ENCODE data around the gene SLC26A5.

Gene SLC26A5

DNA sequence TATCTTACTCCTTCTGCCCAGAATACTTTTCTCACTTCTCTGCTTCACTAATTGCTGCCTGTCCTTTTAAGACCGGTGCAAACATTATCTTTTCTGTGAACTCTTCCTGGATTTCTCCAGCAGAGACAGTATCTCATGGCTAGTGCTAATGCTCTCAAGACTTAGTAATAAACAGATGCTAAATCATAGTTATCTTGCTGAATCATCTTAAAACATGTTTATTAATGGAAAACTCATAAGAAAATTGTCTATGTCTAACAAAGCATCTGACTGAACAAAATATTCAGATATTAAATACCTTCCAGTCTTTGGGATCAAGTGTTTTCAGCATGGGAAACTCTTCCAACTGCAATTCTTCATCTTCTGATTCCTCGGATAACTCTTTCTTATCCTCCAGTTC, 104.5 kb downstream of the SLC26A5 start:
- Histone ChIP-seq H3K36me3 (peaks cover 60% of the 10 kb centered on the region), H3K27me3 (ENCODE audit: insufficient read depth, low read depth, severe bottlenecking) (no peaks in the 10 kb centered on the region), H3K27ac (no peak overlapping the region), H3K9me3 (ENCODE audit: severe bottlenecking) (no peaks in the 10 kb centered on the region), H3K4me3 (ENCODE audit: low read depth, low read length) (no peak overlapping the region)
- DNase-seq: no peak
- TF ChIP-seq CTCF (IDR thresholded peaks at IDR 0.05; ENCODE audit: low read depth, low read length): no peak

GRCh38 chr7:103338864-103339263, 107.1 kb downstream of the SLC26A5 start:
- H3K36me3 ChIP-seq: peaks cover 81% of the 10 kb centered on the region

GRCh38 chr7:103336761-103337160, 109.2 kb downstream of the SLC26A5 start:
- Histone ChIP-seq H3K27me3 (ENCODE audit: insufficient read depth, low read depth, severe bottlenecking) (no peaks in the 10 kb centered on the region), H3K27ac (no peak overlapping the region), H3K9me3 (ENCODE audit: severe bottlenecking) (no peaks in the 10 kb centered on the region), H3K4me3 (ENCODE audit: low read depth, low read length) (no peak overlapping the region), H3K36me3 (peaks cover 69% of the 10 kb centered on the region)
- no peak for DNase-seq
- no peak for TF ChIP-seq CTCF (IDR thresholded peaks at IDR 0.05; ENCODE audit: low read depth, low read length)

More at GRCh38 chr7:103338864-103339263, 107.1 kb downstream of the SLC26A5 start:
- Histone ChIP-seq H3K27me3 (ENCODE audit: insufficient read depth, low read depth, severe bottlenecking) (no peaks in the 10 kb centered on the region), H3K4me3 (ENCODE audit: low read depth, low read length) (no peak overlapping the region), H3K27ac (no peak overlapping the region), H3K9me3 (ENCODE audit: severe bottlenecking) (no peaks in the 10 kb centered on the region)
- DNase-seq: no peak
- TF ChIP-seq CTCF (IDR thresholded peaks at IDR 0.05; ENCODE audit: low read depth, low read length): no peak

DNA sequence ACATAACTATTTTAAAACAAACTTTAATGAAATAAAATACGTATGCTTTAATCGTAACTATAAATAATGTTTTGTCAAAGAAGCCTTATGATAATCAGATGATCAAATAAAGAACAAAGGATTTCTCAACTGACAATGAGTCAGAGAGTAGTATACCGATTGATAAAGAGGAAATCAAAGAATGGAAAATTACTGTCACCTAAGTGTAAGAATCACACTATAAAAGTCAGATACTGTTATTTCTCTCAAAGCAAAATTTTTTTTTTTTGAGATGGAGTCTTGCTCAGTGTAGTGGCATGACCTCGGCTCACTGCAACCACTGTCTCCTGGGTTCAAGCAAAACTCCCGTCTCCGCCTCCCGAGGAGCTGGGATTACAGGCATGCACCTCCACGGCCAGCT, 120.3 kb downstream of the SLC26A5 start:
- no peak overlapping the region for H3K4me3 ChIP-seq (ENCODE audit: low read depth, low read length)
- H3K27ac ChIP-seq: no peak overlapping the region
- H3K36me3 ChIP-seq: peaks cover 52% of the 10 kb centered on the region
- no peak for DNase-seq
- no peak for TF ChIP-seq CTCF (IDR thresholded peaks at IDR 0.05; ENCODE audit: low read depth, low read length)
- no peaks in the 10 kb centered on the region for H3K27me3 ChIP-seq (ENCODE audit: insufficient read depth, low read depth, severe bottlenecking)
- H3K9me3 ChIP-seq (ENCODE audit: severe bottlenecking): no peaks in the 10 kb centered on the region
